Muscle layer of duodenum (tissue), 2 donors: Measurements from ENCODE around the gene SCN8A.
"Not testable (repeated sequence)": the region's sequence is repeated elsewhere in the genome, so short reads cannot be mapped to it uniquely, and the experiment has no call there.

Experiments
- H3K27ac ChIP-seq: one replicate; pipeline ENCODE4 v1.7.0; 2013; ENCODE audit warnings: mild to moderate bottlenecking, low read length
- H3K27me3 ChIP-seq: one replicate; pipeline ENCODE4 v1.7.0; 2013; ENCODE audit warnings: low read depth, mild to moderate bottlenecking, control low read depth, low read length
- H3K36me3 ChIP-seq, 2 donors: one replicate each; pipeline ENCODE4 v1.7.0; 2013; ENCODE audit warnings: low read length in 2 of 2, control low read depth in 1 of 2, mild to moderate bottlenecking in 1 of 2; ENCODE audit not compliant: insufficient read depth in 2 of 2, control insufficient read depth in 1 of 2
- H3K4me1 ChIP-seq, 2 donors: one replicate each; pipeline ENCODE4 v1.7.0; 2013; ENCODE audit warnings: low read length in 2 of 2, mild to moderate bottlenecking in 2 of 2, control low read depth in 1 of 2, moderate library complexity in 1 of 2; ENCODE audit not compliant: insufficient read depth in 2 of 2, control insufficient read depth in 1 of 2
- H3K4me3 ChIP-seq, 2 donors: one replicate each; pipeline ENCODE4 v1.7.0; 2013; ENCODE audit warnings: low read length in 2 of 2, low read depth in 1 of 2, mild to moderate bottlenecking in 1 of 2
- H3K9me3 ChIP-seq, 2 donors: one replicate each; pipeline ENCODE4 v1.7.0; 2013; ENCODE audit warnings: low read length in 2 of 2, control low read depth in 1 of 2, mild to moderate bottlenecking in 1 of 2; ENCODE audit not compliant: control insufficient read depth in 1 of 2
- donor health status: healthy.

SCN8A gene

DNA sequence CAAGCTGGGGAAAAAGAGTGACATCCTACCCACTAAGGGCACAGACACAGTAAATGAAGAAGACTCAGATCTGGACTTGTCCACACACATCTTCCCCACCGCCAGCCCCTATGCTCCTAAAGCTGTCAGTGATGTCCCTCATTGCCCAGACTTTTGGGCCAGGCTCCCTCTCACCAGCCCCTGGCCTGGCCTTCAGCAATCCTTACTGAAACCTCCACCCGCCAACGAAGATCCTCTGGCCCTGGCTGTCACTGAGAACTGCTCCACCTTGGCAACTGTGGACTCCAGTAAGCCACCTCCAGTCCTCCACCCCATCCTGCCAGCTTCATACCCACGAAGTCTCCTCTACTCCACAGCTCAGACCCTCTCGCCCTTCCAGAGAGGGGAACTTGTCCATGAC lies 234.2 kb downstream of the SCN8A start:
- peaks cover 3 to 7% of the 10 kb centered on the region in 2 donors for H3K4me1 ChIP-seq
- no peak overlapping the region for H3K4me3 ChIP-seq
- H3K27ac ChIP-seq, result no peak overlapping the region
- H3K27me3 ChIP-seq, result peaks cover 4% of the 10 kb centered on the region
- H3K36me3 ChIP-seq, result no peaks in the 10 kb centered on the region
- H3K9me3 ChIP-seq, result no peaks in the 10 kb centered on the region

DNA sequence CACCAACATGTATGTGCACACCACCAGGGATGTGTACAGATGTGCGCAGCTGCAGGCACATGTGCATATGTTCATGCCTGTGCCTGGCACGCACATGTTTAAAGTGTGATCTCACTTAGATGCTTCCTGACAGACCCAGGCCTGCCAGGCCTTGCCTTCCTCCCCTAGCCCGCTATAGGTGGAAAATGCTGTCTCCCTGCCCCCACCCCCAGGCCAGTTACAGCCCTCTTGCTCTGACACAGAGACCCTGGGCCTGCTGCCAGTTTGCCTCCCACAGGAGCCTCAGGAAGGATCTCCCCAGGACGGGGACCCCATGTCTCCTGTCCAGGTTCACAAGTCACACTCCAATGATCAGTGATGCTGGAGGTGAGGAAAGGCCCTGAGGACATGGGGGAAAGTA lies 235.8 kb downstream of the SCN8A start:
- Histone ChIP-seq H3K4me3 (no peak overlapping the region), H3K9me3 (no peaks in the 10 kb centered on the region), H3K27me3 (peaks cover 4% of the 10 kb centered on the region), H3K4me1 (peaks cover 0 to 7% of the 10 kb centered on the region in 2 donors), H3K36me3 (no peaks in the 10 kb centered on the region), H3K27ac (no peak overlapping the region)

DNA sequence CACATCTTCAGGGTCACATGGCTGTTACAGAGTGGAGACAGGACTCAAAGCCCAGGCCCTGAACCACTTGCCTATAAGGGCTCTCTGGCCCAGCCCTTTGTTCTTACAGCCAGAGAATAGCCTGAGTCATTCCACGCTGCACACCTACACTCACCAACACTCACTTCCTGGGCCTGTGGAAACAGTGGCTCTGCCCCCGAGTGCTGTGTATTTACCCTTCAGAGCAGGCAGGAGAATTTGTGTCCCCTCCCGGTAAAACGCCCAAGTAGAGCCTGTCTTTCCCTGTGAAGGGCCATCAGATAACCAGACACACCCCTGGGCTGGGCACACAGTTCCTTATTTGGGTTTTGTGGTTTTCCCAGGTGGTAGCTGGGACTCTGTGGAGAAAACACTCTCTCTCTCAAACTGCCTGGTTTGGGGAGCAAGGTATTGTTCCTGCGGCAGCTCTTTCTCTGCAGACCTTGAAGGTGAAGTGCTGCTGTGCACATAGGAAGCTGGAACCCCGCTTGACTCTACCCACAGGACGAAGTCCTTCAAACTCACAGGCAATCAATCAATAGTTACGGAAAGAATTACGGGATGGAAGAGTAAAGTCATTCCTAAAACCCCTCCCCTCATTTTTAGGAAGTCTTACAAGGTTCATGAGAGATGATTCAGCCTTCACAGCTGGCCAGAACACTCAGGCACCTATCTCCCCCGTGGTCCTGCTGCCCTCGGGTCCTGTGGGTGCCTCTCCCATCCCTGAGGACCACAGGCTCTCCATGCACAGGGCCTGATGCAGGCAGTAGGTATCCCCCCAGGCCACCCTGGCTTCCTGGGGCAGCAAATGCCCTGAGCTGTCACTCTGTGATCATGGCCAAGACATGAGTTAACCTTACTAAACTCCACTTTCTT lies 237.1 kb downstream of the SCN8A start:
- H3K4me1 ChIP-seq, result peaks cover 0 to 7% of the 10 kb centered on the region in 2 donors
- H3K36me3 ChIP-seq, result no peaks in the 10 kb centered on the region
- peak overlapping the region; percentile 31 for H3K27ac ChIP-seq
- no peak overlapping the region for H3K4me3 ChIP-seq
- H3K9me3 ChIP-seq, result no peaks in the 10 kb centered on the region
- peaks cover 4% of the 10 kb centered on the region for H3K27me3 ChIP-seq

DNA sequence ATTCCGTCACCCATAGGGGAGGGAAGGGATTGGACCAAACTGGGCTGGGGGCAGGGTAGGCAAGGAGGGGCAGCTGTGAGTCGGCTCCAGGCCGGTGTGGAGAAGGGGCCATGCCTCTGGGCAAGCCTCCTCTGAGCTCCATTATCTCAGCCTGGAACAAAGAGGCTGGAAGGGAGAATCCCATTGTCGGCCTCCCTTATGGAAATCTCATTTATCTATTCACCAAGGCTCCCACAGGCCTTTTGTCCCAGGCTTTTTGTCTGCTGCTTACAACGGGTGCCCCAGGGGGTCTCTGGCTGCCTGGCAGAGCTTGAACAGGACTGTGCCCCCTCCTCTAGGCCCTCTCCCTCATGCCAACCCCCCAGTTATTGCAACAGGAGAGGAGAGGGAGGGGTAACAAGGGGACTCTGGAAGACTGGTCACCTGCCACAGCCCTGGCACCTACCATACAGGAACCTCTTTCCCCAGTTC lies 238.0 kb downstream of the SCN8A start:
- Histone ChIP-seq H3K27me3 (peaks cover 4% of the 10 kb centered on the region), H3K9me3 (no peaks in the 10 kb centered on the region), H3K4me3 (no peak overlapping the region), H3K36me3 (no peaks in the 10 kb centered on the region), H3K4me1 (peaks cover 0 to 7% of the 10 kb centered on the region in 2 donors), H3K27ac (no peak overlapping the region)

DNA sequence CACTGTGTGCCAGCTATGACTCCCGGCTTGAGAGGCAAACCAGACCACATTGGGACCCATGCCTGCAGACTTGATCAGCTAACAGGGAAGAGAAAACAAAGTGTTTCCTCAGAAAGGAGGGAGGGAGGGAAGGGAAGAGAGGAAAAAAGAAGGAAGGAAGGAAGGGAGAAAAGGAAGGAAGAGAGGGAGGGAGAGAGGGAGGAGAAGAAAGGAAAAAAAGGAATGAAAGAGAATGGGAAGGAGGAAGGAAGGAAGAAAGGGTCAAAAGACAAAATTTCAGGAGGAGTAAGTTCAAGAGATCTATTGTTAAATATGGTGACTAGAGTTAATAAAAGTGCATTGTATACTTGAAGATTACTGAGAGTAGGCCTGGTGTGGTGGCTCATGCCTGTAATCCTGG lies 238.6 kb downstream of the SCN8A start:
- Histone ChIP-seq H3K4me3 (no peak overlapping the region), H3K27ac (no peak overlapping the region), H3K4me1 (peaks cover 0 to 7% of the 10 kb centered on the region in 2 donors), H3K9me3 (no peaks in the 10 kb centered on the region), H3K27me3 (peaks cover 4% of the 10 kb centered on the region), H3K36me3 (no peaks in the 10 kb centered on the region)

DNA sequence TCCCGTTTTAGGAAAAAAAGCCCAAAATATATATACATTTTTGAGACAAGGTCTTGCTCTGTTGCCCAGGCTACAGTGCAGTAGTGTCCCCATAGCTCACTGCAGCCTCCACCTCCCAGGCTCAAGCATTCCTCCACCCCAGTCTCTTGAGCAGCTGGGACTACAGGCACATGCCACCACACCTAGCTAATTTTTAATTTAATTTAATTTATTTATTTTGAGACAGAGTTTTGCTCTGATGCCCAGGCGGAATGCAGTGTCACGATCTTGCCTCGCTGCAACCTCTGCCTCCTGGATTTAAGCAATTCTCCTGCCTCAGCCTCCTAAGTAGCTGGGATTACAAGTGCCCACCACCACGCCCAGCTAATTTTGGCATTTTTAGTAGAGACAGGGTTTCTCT lies 240.8 kb downstream of the SCN8A start:
- H3K4me1 ChIP-seq, H3K27ac ChIP-seq, H3K36me3 ChIP-seq, H3K4me3 ChIP-seq, H3K9me3 ChIP-seq, H3K27me3 ChIP-seq: not testable (repeated sequence)

DNA sequence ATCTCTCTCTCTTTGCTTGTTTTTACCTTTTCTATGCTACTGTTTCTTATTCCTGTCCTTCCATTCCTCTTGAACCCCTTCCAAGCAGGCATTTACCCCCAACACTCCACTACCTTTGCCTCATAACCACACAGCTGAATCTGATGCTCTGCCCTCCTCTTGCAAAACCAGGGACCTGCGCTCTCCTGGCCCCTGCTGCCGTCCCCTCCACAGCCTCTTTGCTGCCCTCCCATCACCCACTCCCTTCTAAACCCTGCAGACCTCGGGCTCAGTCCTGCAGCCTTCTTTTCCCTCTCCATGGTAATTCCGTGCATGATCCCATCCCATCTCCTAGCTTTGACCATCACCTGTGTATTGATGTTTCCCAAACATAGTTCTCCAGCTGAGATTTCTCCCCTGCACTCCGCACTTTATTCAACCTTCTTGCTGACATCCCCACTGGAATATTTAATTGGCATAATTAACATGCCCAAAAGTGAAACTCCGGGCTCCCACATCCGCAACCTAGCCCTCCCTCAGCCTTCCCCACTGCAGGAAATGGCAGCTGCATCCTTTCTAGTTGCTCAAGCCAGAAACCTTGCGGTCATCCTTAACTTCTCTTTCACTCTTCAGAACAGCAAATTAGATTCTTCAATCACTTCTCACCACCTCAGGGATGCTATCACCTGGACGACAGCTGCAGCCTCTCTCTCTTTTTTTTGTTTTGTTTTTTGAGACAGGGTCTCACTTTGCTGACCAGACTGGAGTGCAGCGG lies 241.5 kb downstream of the SCN8A start:
- H3K27ac ChIP-seq, result no peak overlapping the region
- H3K4me3 ChIP-seq, result no peak overlapping the region
- no peaks in the 10 kb centered on the region for H3K36me3 ChIP-seq
- no peaks in the 10 kb centered on the region for H3K9me3 ChIP-seq
- H3K4me1 ChIP-seq, result peaks cover 0 to 6% of the 10 kb centered on the region in 2 donors
- peaks cover 4% of the 10 kb centered on the region for H3K27me3 ChIP-seq

DNA sequence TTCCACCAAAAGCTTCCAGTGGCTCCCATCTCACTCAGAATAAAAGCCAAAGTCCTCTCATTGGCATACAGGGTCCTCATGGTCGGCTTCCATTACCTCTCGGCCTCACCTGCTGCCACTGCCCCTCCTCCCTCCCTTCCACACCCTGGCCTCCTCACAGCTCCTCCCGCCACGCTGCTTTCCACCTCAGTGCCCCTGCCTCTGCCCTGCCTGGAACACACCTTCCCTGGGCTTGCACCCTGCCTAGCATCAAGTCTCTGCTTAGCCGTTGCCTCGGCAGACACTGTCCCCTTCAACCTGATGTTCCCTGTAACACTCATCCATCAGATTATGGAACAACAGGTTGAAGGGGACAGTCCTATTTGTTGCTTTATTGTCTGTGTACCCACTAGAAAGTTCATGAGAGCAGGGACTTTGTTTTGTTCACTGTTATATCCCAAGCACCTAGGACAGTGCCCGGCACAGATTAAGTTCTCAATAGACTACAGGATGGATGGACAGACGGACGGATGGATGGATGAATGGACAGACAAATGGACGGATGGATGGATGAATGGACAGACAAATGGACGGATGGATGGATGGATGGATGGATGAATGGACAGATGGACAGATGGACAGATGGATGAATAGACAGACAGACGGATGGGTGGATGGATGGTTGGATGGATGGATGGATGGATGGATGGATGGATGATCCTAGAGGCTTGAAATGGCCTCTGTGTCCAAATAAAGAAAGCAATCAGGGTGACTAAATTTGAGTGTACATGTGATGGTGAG lies 242.6 kb downstream of the SCN8A start:
- Histone ChIP-seq H3K9me3 (no peaks in the 10 kb centered on the region), H3K27ac (no peak overlapping the region), H3K4me1 (no peaks in the 10 kb centered on the region), H3K4me3 (no peak overlapping the region), H3K36me3 (no peaks in the 10 kb centered on the region), H3K27me3 (no peaks in the 10 kb centered on the region)

DNA sequence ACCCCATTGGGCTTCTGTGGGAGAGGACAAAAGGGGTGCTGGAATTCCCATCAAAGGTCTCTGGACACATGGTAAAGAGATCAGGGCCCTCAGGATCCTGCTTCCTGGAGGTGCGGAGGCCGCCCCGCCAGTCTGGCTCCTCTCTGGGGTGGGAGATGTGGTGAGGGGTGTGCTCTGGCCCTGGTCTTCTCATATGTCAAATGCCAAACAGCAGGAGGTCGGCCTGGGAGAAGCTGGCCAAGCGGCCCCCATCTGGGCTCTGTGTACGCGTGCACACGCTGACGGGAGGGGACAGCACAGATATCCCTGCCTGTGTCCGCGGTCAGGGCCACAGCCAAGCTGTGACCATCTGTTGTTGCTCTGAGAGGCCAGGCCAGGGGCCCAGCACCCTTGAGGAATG lies 243.4 kb downstream of the SCN8A start:
- Histone ChIP-seq H3K4me1 (no peaks in the 10 kb centered on the region), H3K36me3 (no peaks in the 10 kb centered on the region), H3K27me3 (no peaks in the 10 kb centered on the region), H3K27ac (no peak overlapping the region), H3K9me3 (no peaks in the 10 kb centered on the region), H3K4me3 (no peak overlapping the region)

DNA sequence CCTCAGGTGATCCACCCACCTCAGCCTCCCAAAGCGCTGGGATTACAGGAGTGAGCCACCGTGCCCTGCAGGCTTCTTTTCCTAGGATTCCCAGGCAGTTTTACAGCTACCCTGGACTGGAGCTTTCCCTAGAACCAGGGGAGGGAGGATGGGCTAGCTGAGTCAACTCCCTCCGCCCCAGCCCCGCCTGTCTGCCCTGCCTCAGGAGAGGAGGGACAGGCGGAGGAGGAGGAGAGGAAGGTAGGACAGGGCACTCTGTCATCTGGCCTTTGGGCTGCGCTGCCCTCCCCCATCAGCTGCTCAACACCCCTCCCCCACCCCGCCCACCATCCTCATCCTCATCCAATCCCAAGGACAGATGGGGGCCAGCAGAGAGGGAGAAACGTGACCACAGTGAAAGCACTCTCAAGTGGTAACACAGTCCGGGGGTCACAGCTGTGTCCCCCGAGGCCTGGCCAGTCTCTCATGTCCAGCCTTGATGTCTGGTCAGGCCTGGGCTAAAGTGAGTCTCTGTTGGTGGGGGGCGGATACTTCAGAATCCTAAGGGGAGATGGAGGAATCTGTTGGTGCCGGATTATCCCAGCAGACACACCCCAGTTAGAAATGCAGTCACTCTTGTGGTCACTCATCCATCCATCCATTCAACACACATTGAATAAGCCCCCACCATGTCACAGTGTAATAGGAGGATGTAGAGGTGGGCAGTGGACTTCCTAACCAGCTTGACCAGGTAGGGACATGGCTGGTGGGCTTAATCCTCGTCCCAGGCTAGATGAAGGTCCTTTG lies 245.2 kb downstream of the SCN8A start:
- Histone ChIP-seq H3K27ac (no peak overlapping the region), H3K9me3 (no peaks in the 10 kb centered on the region), H3K4me1 (no peaks in the 10 kb centered on the region), H3K27me3 (peaks cover 1% of the 10 kb centered on the region), H3K36me3 (no peaks in the 10 kb centered on the region), H3K4me3 (no peak overlapping the region)
